ENCODE results near the gene USP50. TPM values are rescaled to one million over a fixed set of nuclear protein-coding genes. Genes with fewer than 3 reads are reported as not detected.

The USP50 gene
- total and polyA plus RNA-seq, 2 donors (not counting 3 experiments of a cell fraction or from before 2014, with no cell fraction given) = not detected

- no peak for DNase-seq (ENCODE audit: low read depth, low spot score)
- dilution Hi-C loops (cut with MboI; ENCODE audit: extremely low pct_ligation_motif_present, low sequenced_read_pairs) (no loop called here), intact Hi-C loops (cut with micrococcal nuclease) (no loop called here)
- ChIA-PET CTCF (no interaction called here), POLR2A (no interaction called here)
- H3K79me2 ChIP-seq (ENCODE audit: control insufficient read depth, insufficient read depth, low read length) = peaks cover 9% of the 10 kb centered on the region
- no peak overlapping the region for H3K4me3 ChIP-seq (replicated peaks in 1 of 3; ENCODE audit: insufficient read depth in 1 of 3, low read depth in 1 of 3, low read length in 3 of 3)
- no peak overlapping the region for H3K9ac ChIP-seq (replicated peaks; ENCODE audit: extremely low read depth, insufficient read depth, low read length)
- peaks cover 7% of the 10 kb centered on the region for H4K20me1 ChIP-seq (replicated peaks; ENCODE audit: control insufficient read depth, extremely low read depth, insufficient read depth, low read length)
- no TSS peak for BruUV-seq (replicated peaks)
- peaks cover 0 to 2% of the 10 kb centered on the region in 2 experiments for H3K36me3 ChIP-seq (ENCODE audit: control insufficient read depth in 2 of 2, extremely low read depth in 1 of 2, insufficient read depth in 2 of 2, low read length in 2 of 2)
- H3K9me1 ChIP-seq (replicated peaks; ENCODE audit: control insufficient read depth, extremely low read depth, insufficient read depth, low read length) = no peaks in the 10 kb centered on the region
- H3K9me3 ChIP-seq (replicated peaks; ENCODE audit: control insufficient read depth, insufficient read depth, low read length) = no peaks in the 10 kb centered on the region
- no peaks in the 10 kb centered on the region for H3K27me3 ChIP-seq (ENCODE audit: control insufficient read depth in 2 of 2, insufficient read depth in 2 of 2, low read length in 2 of 2)
- peaks cover 18% of the 10 kb centered on the region for H3K4me1 ChIP-seq (ENCODE audit: control insufficient read depth, extremely low read depth, insufficient read depth, low read length)
- H3K27ac ChIP-seq (ENCODE audit: insufficient read depth, low read depth, low read length) = no peak overlapping the region
- FAIRE-seq = no peak
- no peak overlapping the region for H2AFZ ChIP-seq (ENCODE audit: low read depth, low read length)
- no peak overlapping the region for H3K4me2 ChIP-seq (ENCODE audit: insufficient read depth, low read length)
- no peak for TF ChIP-seq GATA2 (IDR thresholded peaks at IDR 0.05; ENCODE audit: insufficient read depth, insufficient read length, low read depth, low read length)
Observed at GRCh38 chr15:50452927-50453326, 93.5 kb downstream of the USP50 start.

Small RNAs within 50 kb of the gene (small RNA-seq; reads per million reads assigned to genes)
- gene RNA5SP395 (ENCODE audit: insufficient read depth, insufficient read length, low read depth, low replicate concordance) = not detected

Other genes starting within 250 kb of the USP50 start
- gene GABPB1, start 191.5 kb downstream of the USP50 start, total RNA-seq = 57.8 and 59.7 TPM in 2 replicates
- gene GABPB1, start 191.5 kb downstream of the USP50 start, polyA plus RNA-seq = 39.7 and 42.3 TPM in 2 replicates
- gene USP8, start 122.3 kb downstream of the USP50 start, total RNA-seq = 44.8 and 47.0 TPM in 2 replicates
- 14.0 and 19.0 TPM in 2 replicates for gene USP8, start 122.3 kb downstream of the USP50 start, polyA plus RNA-seq
- gene TRPM7, start 140.1 kb upstream of the USP50 start, total RNA-seq = 26.3 and 34.8 TPM in 2 replicates
- 4.4 and 6.4 TPM in 2 replicates for gene TRPM7, start 140.1 kb upstream of the USP50 start, polyA plus RNA-seq
- 80.1 and 88.7 TPM in 2 replicates for gene SPPL2A, start 219.0 kb upstream of the USP50 start, total RNA-seq
- 38.8 and 38.9 TPM in 2 replicates for gene SPPL2A, start 219.0 kb upstream of the USP50 start, polyA plus RNA-seq